Loucy (cell line): ENCODE measurements around the gene GDPD2.

Source experiments
- H2AFZ ChIP-seq: fragments of 200-600 bp; sonication (generic); 2 replicates; pipeline ENCODE4 v1.6.0; 2016; ENCODE audit warnings: antibody characterized with exemption, mild to moderate bottlenecking, low read length, moderate library complexity
- H3F3A ChIP-seq: fragments of 200-600 bp; 2 replicates; pipeline ENCODE4 v1.6.0; 2016; ENCODE audit warnings: antibody characterized with exemption, low read depth, mild to moderate bottlenecking
- H3K27me3 ChIP-seq: fragments of 200-600 bp; sonication (generic); 2 replicates; pipeline ENCODE4 v1.6.1; 2014; ENCODE audit warnings: low read length, mild to moderate bottlenecking; ENCODE audit not compliant: insufficient read depth, poor library complexity, severe bottlenecking
- H3K36me3 ChIP-seq: fragments of 200-600 bp; sonication (generic); 2 replicates; pipeline ENCODE4 v1.6.1; 2016; ENCODE audit warnings: low read length; ENCODE audit not compliant: insufficient read depth
- H3K4me1 ChIP-seq: fragments of 200-600 bp; sonication (generic); 2 replicates; pipeline ENCODE4 v1.5.1; 2014; ENCODE audit warnings: low read length, mild to moderate bottlenecking; ENCODE audit not compliant: insufficient read depth, poor library complexity, severe bottlenecking
- H3K4me2 ChIP-seq: fragments of 200-600 bp; sonication (generic); 2 replicates; pipeline ENCODE4 v1.6.0; 2014; ENCODE audit warnings: antibody characterized with exemption, low read length, low read depth, mild to moderate bottlenecking; ENCODE audit not compliant: poor library complexity, severe bottlenecking
- H3K4me3 ChIP-seq: fragments of 200-600 bp; sonication (generic); 2 replicates; pipeline ENCODE4 v1.5.1; 2014; ENCODE audit warnings: low read length, mild to moderate bottlenecking, mixed read lengths; ENCODE audit not compliant: poor library complexity, severe bottlenecking
- H3K79me2 ChIP-seq: fragments of 200-600 bp; sonication (generic); 2 replicates; pipeline ENCODE4 v1.6.1; 2014; ENCODE audit warnings: low read length; ENCODE audit not compliant: insufficient read depth
- H3K9ac ChIP-seq: fragments of 200-600 bp; sonication (generic); 2 replicates; pipeline ENCODE4 v1.6.0; 2014; ENCODE audit warnings: mild to moderate bottlenecking, low read depth, low read length, moderate library complexity; ENCODE audit not compliant: poor library complexity, severe bottlenecking
- H3K9me2 ChIP-seq: fragments of 200-600 bp; sonication (generic); replicated peaks from 2 replicates; pipeline ENCODE4 v1.6.1; 2016; ENCODE audit warnings: low read depth, low read length, mixed read lengths
- H3K9me3 ChIP-seq: fragments of 200-600 bp; sonication (generic); 2 replicates; pipeline ENCODE4 v1.6.1; 2014; ENCODE audit warnings: mild to moderate bottlenecking, antibody characterized with exemption, low read length, low read depth; ENCODE audit not compliant: insufficient read depth
- H4K20me1 ChIP-seq: fragments of 200-600 bp; sonication (generic); 2 replicates; pipeline ENCODE4 v1.6.0; 2014; ENCODE audit warnings: antibody characterized with exemption, low read length, mild to moderate bottlenecking; ENCODE audit not compliant: insufficient read depth, poor library complexity, severe bottlenecking
- EZH2phosphoT487 ChIP-seq: fragments of 200-600 bp; IDR thresholded peaks from 2 replicates; pipeline ENCODE4 v1.6.1; 2018; ENCODE audit warnings: antibody characterized with exemption, mild to moderate bottlenecking, moderate library complexity, borderline replicate concordance
- TF ChIP-seq, protein P1 (sequence below): fragments of 200-600 bp; sonication (generic); conservative IDR thresholded peaks from 2 replicates; pipeline ENCODE4 v1.5.1; 2014; ENCODE audit warnings: mild to moderate bottlenecking, antibody characterized with exemption, low read length

GDPD2 gene

DNA sequence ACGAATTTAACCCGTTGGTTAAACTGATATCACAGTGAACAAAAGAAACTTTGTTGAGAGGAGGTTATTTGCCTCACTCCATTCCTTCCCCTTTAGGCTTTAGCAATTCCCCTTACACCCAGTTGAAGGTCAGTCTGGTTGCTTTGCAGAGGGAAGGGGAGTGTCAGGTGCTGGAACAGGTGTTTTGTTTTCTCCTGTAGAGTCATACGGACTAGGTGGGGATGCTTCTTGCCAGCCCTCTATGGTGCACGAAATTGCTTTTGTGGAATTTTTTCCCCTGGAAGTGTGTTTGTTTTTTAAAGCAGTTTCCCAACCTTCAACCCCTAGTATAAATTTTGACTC, 54.6 kb downstream of the GDPD2 start:
- H3K27me3 ChIP-seq, result no peaks in the 10 kb centered on the region
- peak overlapping the region; percentile 49 for H3K4me2 ChIP-seq
- peaks cover 18% of the 10 kb centered on the region; the same call in 1 of the 2 replicates for H3K79me2 ChIP-seq
- H3K9ac ChIP-seq, result no peak overlapping the region
- peaks cover 12% of the 10 kb centered on the region; the same call in 1 of the 2 replicates for H3K36me3 ChIP-seq
- H2AFZ ChIP-seq, result no peak overlapping the region
- H4K20me1 ChIP-seq, result no peaks in the 10 kb centered on the region
- no peak overlapping the region for H3K4me3 ChIP-seq
- TF ChIP-seq, protein P1, sequence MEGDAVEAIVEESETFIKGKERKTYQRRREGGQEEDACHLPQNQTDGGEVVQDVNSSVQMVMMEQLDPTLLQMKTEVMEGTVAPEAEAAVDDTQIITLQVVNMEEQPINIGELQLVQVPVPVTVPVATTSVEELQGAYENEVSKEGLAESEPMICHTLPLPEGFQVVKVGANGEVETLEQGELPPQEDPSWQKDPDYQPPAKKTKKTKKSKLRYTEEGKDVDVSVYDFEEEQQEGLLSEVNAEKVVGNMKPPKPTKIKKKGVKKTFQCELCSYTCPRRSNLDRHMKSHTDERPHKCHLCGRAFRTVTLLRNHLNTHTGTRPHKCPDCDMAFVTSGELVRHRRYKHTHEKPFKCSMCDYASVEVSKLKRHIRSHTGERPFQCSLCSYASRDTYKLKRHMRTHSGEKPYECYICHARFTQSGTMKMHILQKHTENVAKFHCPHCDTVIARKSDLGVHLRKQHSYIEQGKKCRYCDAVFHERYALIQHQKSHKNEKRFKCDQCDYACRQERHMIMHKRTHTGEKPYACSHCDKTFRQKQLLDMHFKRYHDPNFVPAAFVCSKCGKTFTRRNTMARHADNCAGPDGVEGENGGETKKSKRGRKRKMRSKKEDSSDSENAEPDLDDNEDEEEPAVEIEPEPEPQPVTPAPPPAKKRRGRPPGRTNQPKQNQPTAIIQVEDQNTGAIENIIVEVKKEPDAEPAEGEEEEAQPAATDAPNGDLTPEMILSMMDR, result no peak
- TF ChIP-seq EZH2phosphoT487, result no peak
- H3K9me2 ChIP-seq, result no peaks in the 10 kb centered on the region
- H3K9me3 ChIP-seq, result no peaks in the 10 kb centered on the region
- H3F3A ChIP-seq, result no peaks in the 10 kb centered on the region
- peaks cover 24% of the 10 kb centered on the region for H3K4me1 ChIP-seq

DNA sequence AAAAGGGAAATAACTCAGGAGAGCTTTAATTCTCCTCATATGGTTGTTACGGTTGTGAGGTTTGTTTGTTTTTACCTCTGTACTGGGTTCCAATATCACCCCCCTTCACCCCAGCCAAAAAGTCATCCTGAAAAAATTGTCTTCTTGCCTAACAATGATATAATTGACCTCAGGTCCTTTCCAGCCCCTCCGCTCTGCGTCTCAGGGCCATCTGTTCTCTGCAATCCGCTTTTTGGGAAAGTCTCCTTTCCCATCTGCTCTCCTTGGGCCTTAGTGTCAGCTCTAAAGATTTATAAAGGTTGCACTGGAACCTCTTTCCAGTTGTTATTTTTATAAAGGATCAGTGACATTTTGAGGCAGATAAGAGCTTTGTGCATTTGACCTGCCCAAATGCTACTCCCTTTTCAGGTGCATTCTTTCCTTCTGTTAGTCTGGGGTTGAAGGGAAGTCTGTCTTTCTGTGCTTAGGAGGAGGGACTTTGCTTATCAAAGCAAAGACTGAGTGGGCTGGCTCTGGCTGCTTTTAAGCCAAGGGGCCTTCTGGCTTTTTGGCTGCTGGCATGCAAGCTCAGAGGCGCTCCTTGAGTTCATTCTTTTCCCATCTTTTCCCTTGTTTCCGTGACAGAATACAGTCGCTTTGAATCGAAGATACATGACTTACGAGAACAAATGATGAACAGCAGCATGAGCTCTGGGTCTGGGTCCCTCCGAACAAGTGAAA, 55.6 kb downstream of the GDPD2 start:
- H3K36me3 ChIP-seq, result peaks cover 12% of the 10 kb centered on the region; the same call in 1 of the 2 replicates
- H3K9me3 ChIP-seq, result no peaks in the 10 kb centered on the region
- no peak for TF ChIP-seq EZH2phosphoT487
- TF ChIP-seq, protein P1, result no peak
- no peak overlapping the region for H3K4me2 ChIP-seq
- no peaks in the 10 kb centered on the region for H3K27me3 ChIP-seq
- peaks cover 18% of the 10 kb centered on the region; the same call in 1 of the 2 replicates for H3K79me2 ChIP-seq
- H3K4me3 ChIP-seq, result no peak overlapping the region
- H3F3A ChIP-seq, result no peaks in the 10 kb centered on the region
- peaks cover 24% of the 10 kb centered on the region for H3K4me1 ChIP-seq
- no peaks in the 10 kb centered on the region for H4K20me1 ChIP-seq
- no peaks in the 10 kb centered on the region for H3K9me2 ChIP-seq
- H2AFZ ChIP-seq, result no peak overlapping the region
- no peak overlapping the region for H3K9ac ChIP-seq

DNA sequence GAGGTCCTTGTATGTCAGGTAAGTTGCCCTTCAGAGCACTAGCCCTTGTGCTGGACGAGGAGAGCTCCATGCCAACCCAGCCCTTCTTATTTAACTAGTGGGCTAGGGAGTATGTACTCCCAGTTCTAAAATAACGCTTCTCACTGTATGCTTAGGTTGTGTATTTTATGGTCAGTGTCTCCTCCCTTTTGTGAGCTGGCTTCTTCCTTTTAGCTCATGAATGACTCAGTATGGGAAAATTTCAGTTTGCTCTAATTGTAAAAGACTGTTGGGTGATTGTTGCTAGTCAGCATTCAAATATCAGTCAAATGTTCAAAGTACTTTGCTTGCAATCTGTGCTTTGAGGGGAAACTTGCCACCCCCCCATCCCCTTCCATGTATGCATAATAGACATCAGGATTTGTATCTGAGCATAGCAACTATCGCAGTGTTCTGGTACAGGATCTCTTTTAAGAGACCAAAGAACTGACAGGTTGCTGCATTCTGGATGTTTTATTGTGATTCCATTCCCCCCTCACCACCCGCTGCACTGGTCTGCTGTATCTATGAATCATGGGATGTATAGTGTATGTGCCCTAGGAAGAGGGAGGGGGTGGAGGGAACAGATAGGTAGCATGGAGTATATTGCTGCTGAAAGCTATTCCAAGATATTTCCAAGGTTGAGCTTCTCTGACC, 56.3 kb downstream of the GDPD2 start:
- Histone ChIP-seq H3K79me2 (peaks cover 18% of the 10 kb centered on the region; the same call in 1 of the 2 replicates), H3K9ac (no peak overlapping the region), H3K4me3 (no peak overlapping the region), H3K36me3 (peaks cover 15% of the 10 kb centered on the region; the same call in 1 of the 2 replicates), H3K27me3 (no peaks in the 10 kb centered on the region), H3K9me3 (no peaks in the 10 kb centered on the region), H3K9me2 (no peaks in the 10 kb centered on the region), H2AFZ (no peak overlapping the region), H3K4me1 (peaks cover 24% of the 10 kb centered on the region), H3F3A (no peaks in the 10 kb centered on the region), H4K20me1 (no peaks in the 10 kb centered on the region), H3K4me2 (no peak overlapping the region)
- TF ChIP-seq EZH2phosphoT487, result no peak
- TF ChIP-seq, protein P1, result no peak
